Endothelial cell of umbilical vein (primary cell): ENCODE measurements around the gene FBLN7. TPM values are rescaled to one million over a fixed set of nuclear protein-coding genes. Genes with fewer than 3 reads are reported as not detected.

Experiments used
- BruUV-seq: library from RNA; stranded (reverse); fragments of 400-500 nt; replicated peaks from 2 replicates; lab custom pipeline; 2021; lab: Mats Ljungman, UMichigan
- CTCF ChIA-PET: fragments of 300-600, 350-600 bp; sonication (Branson Sonifier 250); formaldehyde crosslinking; loops from one replicate; lab custom pipeline; 2021; ENCODE audit warnings: antibody characterized with exemption, inconsistent platforms; lab: Charles Lee
- POLR2A ChIA-PET: fragments of 300-600, 350-600 bp; sonication (Branson Sonifier 250); formaldehyde crosslinking; loops from one replicate; lab custom pipeline; 2021; ENCODE audit warnings: antibody characterized with exemption, inconsistent platforms; lab: Charles Lee
- DNase-seq: peaks from one replicate; pipeline ENCODE4 v3.0.0-alpha.2; 2011; ENCODE audit warnings: low read depth, low spot score
- FAIRE-seq: peaks from 2 replicates; lab custom pipeline; 2011; peaks lifted over from hg19 to GRCh38; lab: Jason Lieb, UNC
- H2AFZ ChIP-seq: 2 replicates; pipeline ENCODE4 v1.6.0; 2012; ENCODE audit warnings: low read depth, low read length, control low read depth, inconsistent platforms
- H3K27ac ChIP-seq: 2 replicates; pipeline ENCODE4 v1.5.1; 2011; ENCODE audit warnings: low read depth, mild to moderate bottlenecking, control low read depth, low read length, moderate library complexity; ENCODE audit not compliant: insufficient read depth
- H3K27me3 ChIP-seq, 2 experiments: 2 replicates each; pipeline versions ENCODE4 v1.6.0 to v1.6.1; 2011; ENCODE audit warnings: low read length in 2 of 2, mixed read lengths in 1 of 2; ENCODE audit not compliant: control insufficient read depth in 2 of 2, insufficient read depth in 2 of 2
- H3K36me3 ChIP-seq, 2 experiments: 2 replicates in 1 of 2; 3 replicates in 1 of 2; pipeline ENCODE4 v1.5.1; 2011; ENCODE audit warnings: low read length in 2 of 2, mild to moderate bottlenecking in 1 of 2, moderate library complexity in 1 of 2; ENCODE audit not compliant: control insufficient read depth in 2 of 2, insufficient read depth in 2 of 2; ENCODE audit errors: extremely low read depth in 1 of 2
- H3K4me1 ChIP-seq: 3 replicates; pipeline ENCODE4 v1.5.1; 2011; ENCODE audit warnings: mild to moderate bottlenecking, low read length; ENCODE audit not compliant: control insufficient read depth, insufficient read depth; ENCODE audit errors: extremely low read depth
- H3K4me2 ChIP-seq: 2 replicates; pipeline ENCODE4 v1.6.1; 2011; ENCODE audit warnings: low read length, control low read depth, mixed read lengths; ENCODE audit not compliant: insufficient read depth
- H3K4me3 ChIP-seq, 3 experiments: fragments of 200-600 bp in 1 of 3; sonication (generic), shearing (Covaris generic) in 1 of 3; replicated peaks in 1 of 3; 2 replicates each; pipeline ENCODE4 v1.5.1; 2011 to 2016; ENCODE audit warnings: control low read depth in 3 of 3, low read length in 3 of 3, mild to moderate bottlenecking in 2 of 3, inconsistent platforms in 1 of 3, low read depth in 1 of 3, moderate library complexity in 1 of 3; ENCODE audit not compliant: insufficient read depth in 1 of 3
- H3K79me2 ChIP-seq: 2 replicates; pipeline ENCODE4 v1.6.0; 2012; ENCODE audit warnings: low read length, inconsistent platforms; ENCODE audit not compliant: control insufficient read depth, insufficient read depth
- H3K9ac ChIP-seq: replicated peaks from 2 replicates; pipeline ENCODE3; 2011; ENCODE audit warnings: low read length, control low read depth; ENCODE audit not compliant: insufficient read depth; ENCODE audit errors: extremely low read depth
- H3K9me1 ChIP-seq: replicated peaks from 3 replicates; pipeline ENCODE4 v1.6.0; 2011; ENCODE audit warnings: mild to moderate bottlenecking, low read length; ENCODE audit not compliant: control insufficient read depth, insufficient read depth; ENCODE audit errors: extremely low read depth
- H3K9me3 ChIP-seq: replicated peaks from 2 replicates; pipeline ENCODE4 v1.5.1; 2012; ENCODE audit warnings: low read length, inconsistent platforms; ENCODE audit not compliant: control insufficient read depth, insufficient read depth
- H4K20me1 ChIP-seq: replicated peaks from 2 replicates; pipeline ENCODE3; 2011; ENCODE audit warnings: mild to moderate bottlenecking, low read length; ENCODE audit not compliant: control insufficient read depth, insufficient read depth; ENCODE audit errors: extremely low read depth
- EZH2 ChIP-seq: IDR thresholded peaks from 2 replicates; pipeline ENCODE4 v1.6.1; 2012; ENCODE audit warnings: borderline replicate concordance, low read depth, mild to moderate bottlenecking, moderate library complexity, low read length, inconsistent platforms; ENCODE audit not compliant: severe bottlenecking
- FOS ChIP-seq: IDR thresholded peaks from 2 replicates; pipeline ENCODE4 v1.6.1; 2011; ENCODE audit warnings: mild to moderate bottlenecking, low read length, moderate library complexity, borderline replicate concordance; ENCODE audit not compliant: insufficient read depth
- GATA2 ChIP-seq: IDR thresholded peaks from 2 replicates; pipeline ENCODE4 v1.7.0; 2011; ENCODE audit warnings: low read depth, mild to moderate bottlenecking, moderate library complexity, mixed read lengths, low read length; ENCODE audit not compliant: insufficient read length, insufficient read depth
- JUN ChIP-seq: IDR thresholded peaks from 2 replicates; pipeline ENCODE4 v1.6.1; 2011; ENCODE audit warnings: borderline replicate concordance, low read depth; ENCODE audit not compliant: insufficient read length, insufficient read depth
- MYC ChIP-seq: IDR thresholded peaks from one replicate; pipeline ENCODE4 v1.6.1; 2011; ENCODE audit warnings: mild to moderate bottlenecking, low read depth, low read length
- POLR2A ChIP-seq: IDR thresholded peaks from 2 replicates; pipeline ENCODE4 v1.6.1; 2012; ENCODE audit warnings: low read depth, mild to moderate bottlenecking, control low read depth, low read length
- POLR2AphosphoS5 ChIP-seq: IDR thresholded peaks from 2 replicates; pipeline ENCODE4 v1.6.1; 2012; ENCODE audit warnings: low read depth, mild to moderate bottlenecking, control low read depth, low read length, moderate library complexity; ENCODE audit not compliant: insufficient read depth
- dilution Hi-C: fragments of 300-500 bp; cut with MboI; formaldehyde crosslinking; loops from one replicate; pipeline ENCODE4 v1.15.0; 2019; ENCODE audit warnings: low sequenced_read_pairs; ENCODE audit not compliant: extremely low pct_ligation_motif_present
- intact Hi-C: fragments of 100-400 bp; cut with micrococcal nuclease; formaldehyde crosslinking; loops from one replicate; pipeline ENCODE4 v1.10.0; 2022
- polyA plus RNA-seq, 4 experiments: library from polyadenylated mRNA; depleted of rRNA in 3 of 4; stranded (reverse) in 3 of 4; unstranded in 1 of 4; fragments of >200 nt; gene quantifications; 2 replicates each; pipeline versions ENCODE4 v1.2.1 to v1.2.3, GENCODE V29; 2011 to 2012; ENCODE audit warnings: missing spikeins in 1 of 4
- total RNA-seq: library from RNA; stranded (reverse); gene quantifications from 2 replicates; pipeline ENCODE4 v1.2.3, GENCODE V29; 2021
- TF ChIP-seq, protein P1 (sequence below): IDR thresholded peaks from 2 replicates; pipeline ENCODE4 v1.6.1; 2011; ENCODE audit not compliant: insufficient read depth, insufficient read length
- TF ChIP-seq, protein P2 (sequence below), 2 donors: IDR thresholded peaks; 1 replicate in 1 of 2; 2 replicates in 1 of 2; pipeline ENCODE4 v1.5.1; 2011; ENCODE audit warnings: low read length in 2 of 2, mild to moderate bottlenecking in 2 of 2, moderate library complexity in 2 of 2, control low read depth in 1 of 2, inconsistent platforms in 1 of 2, low read depth in 1 of 2; ENCODE audit not compliant: insufficient read depth in 1 of 2; ENCODE audit errors: extremely low read depth in 1 of 2

FBLN7 gene
- total and polyA plus RNA-seq, 2 donors (not counting 3 experiments of a cell fraction or from before 2014, with no cell fraction given): 3.1 to 3.3 TPM

DNA sequence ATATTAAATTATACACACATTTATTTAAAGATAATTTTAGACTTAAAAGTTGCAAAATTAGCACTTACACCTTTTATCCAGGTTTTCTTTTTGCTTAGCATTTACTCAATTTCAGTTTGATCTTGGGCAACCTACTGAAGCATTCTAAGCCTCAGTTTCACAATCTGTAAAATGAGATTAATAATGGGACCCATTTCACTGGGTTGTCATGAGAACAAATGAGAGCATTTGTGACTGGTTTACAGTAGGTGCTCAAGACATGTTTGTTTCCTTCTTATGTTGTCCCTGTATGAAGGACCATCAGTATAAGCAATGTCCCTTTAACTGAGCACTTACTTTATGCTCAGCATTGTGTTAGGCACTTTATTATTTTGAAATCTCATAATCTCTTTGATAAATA lies 4.8 kb upstream of the FBLN7 start:
- no peak overlapping the region for H3K4me3 ChIP-seq
- ChIA-PET CTCF (interaction anchor here (1.3 to 3.5 kb wide), 3 partner anchors 12 to 29 kb away, joined by 3 to 13 read pairs (median 3); no protein-coding TSS in a partner anchor), POLR2A (no interaction called here)
- no peak for DNase-seq
- dilution Hi-C loops (no loop called here), intact Hi-C loops (no loop called here)
- H2AFZ ChIP-seq: no peak overlapping the region
- no peak overlapping the region for H3K4me2 ChIP-seq
- no peak overlapping the region for H3K9ac ChIP-seq
- no peaks in the 10 kb centered on the region for H3K9me1 ChIP-seq
- BruUV-seq: no TSS peak
- no peak for FAIRE-seq
- TF ChIP-seq EZH2: no peak
- TF ChIP-seq FOS: no peak
- TF ChIP-seq POLR2A: no peak
- TF ChIP-seq GATA2: no peak
- TF ChIP-seq, protein P1, sequence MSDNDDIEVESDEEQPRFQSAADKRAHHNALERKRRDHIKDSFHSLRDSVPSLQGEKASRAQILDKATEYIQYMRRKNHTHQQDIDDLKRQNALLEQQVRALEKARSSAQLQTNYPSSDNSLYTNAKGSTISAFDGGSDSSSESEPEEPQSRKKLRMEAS: no peak
- TF ChIP-seq POLR2AphosphoS5: no peak
- no peak for TF ChIP-seq MYC
- TF ChIP-seq, protein P2, sequence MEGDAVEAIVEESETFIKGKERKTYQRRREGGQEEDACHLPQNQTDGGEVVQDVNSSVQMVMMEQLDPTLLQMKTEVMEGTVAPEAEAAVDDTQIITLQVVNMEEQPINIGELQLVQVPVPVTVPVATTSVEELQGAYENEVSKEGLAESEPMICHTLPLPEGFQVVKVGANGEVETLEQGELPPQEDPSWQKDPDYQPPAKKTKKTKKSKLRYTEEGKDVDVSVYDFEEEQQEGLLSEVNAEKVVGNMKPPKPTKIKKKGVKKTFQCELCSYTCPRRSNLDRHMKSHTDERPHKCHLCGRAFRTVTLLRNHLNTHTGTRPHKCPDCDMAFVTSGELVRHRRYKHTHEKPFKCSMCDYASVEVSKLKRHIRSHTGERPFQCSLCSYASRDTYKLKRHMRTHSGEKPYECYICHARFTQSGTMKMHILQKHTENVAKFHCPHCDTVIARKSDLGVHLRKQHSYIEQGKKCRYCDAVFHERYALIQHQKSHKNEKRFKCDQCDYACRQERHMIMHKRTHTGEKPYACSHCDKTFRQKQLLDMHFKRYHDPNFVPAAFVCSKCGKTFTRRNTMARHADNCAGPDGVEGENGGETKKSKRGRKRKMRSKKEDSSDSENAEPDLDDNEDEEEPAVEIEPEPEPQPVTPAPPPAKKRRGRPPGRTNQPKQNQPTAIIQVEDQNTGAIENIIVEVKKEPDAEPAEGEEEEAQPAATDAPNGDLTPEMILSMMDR (IDR thresholded peaks at IDR 0.05; ENCODE audit: extremely low read depth in 1 of 2, insufficient read depth in 1 of 2, low read depth in 1 of 2, low read length in 2 of 2): no peak
- no peak for TF ChIP-seq JUN
- no peaks in the 10 kb centered on the region for H4K20me1 ChIP-seq
- H3K36me3 ChIP-seq: no peaks in the 10 kb centered on the region
- H3K79me2 ChIP-seq: no peaks in the 10 kb centered on the region
- no peaks in the 10 kb centered on the region for H3K9me3 ChIP-seq
- H3K27me3 ChIP-seq: no peaks in the 10 kb centered on the region
- H3K27ac ChIP-seq: no peak overlapping the region
- H3K4me1 ChIP-seq: peaks cover 9% of the 10 kb centered on the region
